Fibroblast of lung (primary cell): ENCODE measurements around the gene KMT2E. TPM values are rescaled to one million over a fixed set of nuclear protein-coding genes. Genes with fewer than 3 reads are reported as not detected.

Source experiments
- DNase-seq, 2 donors: peaks; one replicate each; pipeline versions ENCODE4 v3.0.0 to v3.0.0-alpha.2; 2010; ENCODE audit warnings: low read depth in 2 of 2
- H2AFZ ChIP-seq: 2 replicates; pipeline ENCODE4 v1.5.1; 2012; ENCODE audit warnings: low read length, control low read depth, inconsistent platforms
- H3K27ac ChIP-seq: 2 replicates; pipeline ENCODE4 v1.5.1; 2011; ENCODE audit warnings: low read length, control low read depth; ENCODE audit not compliant: insufficient read depth
- H3K27me3 ChIP-seq: 2 replicates; pipeline ENCODE4 v1.5.1; 2011; ENCODE audit warnings: mild to moderate bottlenecking, low read length; ENCODE audit not compliant: control insufficient read depth, insufficient read depth
- H3K36me3 ChIP-seq: 2 replicates; pipeline ENCODE4 v1.5.1; 2011; ENCODE audit warnings: low read length; ENCODE audit not compliant: control insufficient read depth, insufficient read depth
- H3K4me1 ChIP-seq: 2 replicates; pipeline ENCODE4 v1.5.1; 2011; ENCODE audit warnings: low read length; ENCODE audit not compliant: control insufficient read depth, insufficient read depth; ENCODE audit errors: extremely low read depth
- H3K4me2 ChIP-seq: 2 replicates; pipeline ENCODE4 v1.5.1; 2011; ENCODE audit warnings: low read length, control low read depth; ENCODE audit not compliant: insufficient read depth; ENCODE audit errors: extremely low read depth
- H3K4me3 ChIP-seq, 4 experiments: fragments of 200-600 bp in 1 of 4; sonication (generic) in 1 of 4; replicated peaks in 1 of 4; 2 replicates each; pipeline ENCODE4 v1.5.1; 2011 to 2016; ENCODE audit warnings: low read length in 4 of 4, low read depth in 3 of 4, mild to moderate bottlenecking in 3 of 4, control low read depth in 2 of 4, inconsistent platforms in 1 of 4, mixed read lengths in 1 of 4; ENCODE audit not compliant: insufficient read depth in 1 of 4; ENCODE audit errors: control extremely low read depth in 1 of 4
- H3K79me2 ChIP-seq: 2 replicates; pipeline ENCODE4 v1.5.1; 2012; ENCODE audit warnings: mild to moderate bottlenecking, low read length, inconsistent platforms; ENCODE audit not compliant: control insufficient read depth, insufficient read depth
- H3K9ac ChIP-seq: 2 replicates; pipeline ENCODE4 v1.5.1; 2011; ENCODE audit warnings: mild to moderate bottlenecking, low read length, control low read depth; ENCODE audit not compliant: insufficient read depth
- H3K9me3 ChIP-seq: 2 replicates; pipeline ENCODE4 v1.5.1; 2012; ENCODE audit warnings: low read depth, low read length; ENCODE audit not compliant: control insufficient read depth, insufficient read depth
- H4K20me1 ChIP-seq: 2 replicates; pipeline ENCODE4 v1.5.1; 2011; ENCODE audit warnings: low read length; ENCODE audit not compliant: control insufficient read depth, insufficient read depth; ENCODE audit errors: extremely low read depth
- EZH2 ChIP-seq: IDR thresholded peaks from 2 replicates; pipeline ENCODE4 v1.5.1; 2012; ENCODE audit warnings: low read length, control low read depth, mild to moderate bottlenecking; ENCODE audit errors: missing control alignments
- polyA plus RNA-seq, 2 donors: library from polyadenylated mRNA; depleted of rRNA in 1 of 2; stranded (reverse) in 1 of 2; unstranded in 1 of 2; fragments of >200 nt; gene quantifications; 2 replicates each; pipeline ENCODE4 v1.2.1, GENCODE V29; 2011 to 2012; ENCODE audit warnings: missing spikeins in 1 of 2
- total RNA-seq: library from RNA; depleted of rRNA; stranded (reverse); fragments of >200 nt; gene quantifications from 2 replicates; pipeline ENCODE4 v1.2.1, GENCODE V29; 2014
- TF ChIP-seq, protein P1 (sequence below), 2 donors: IDR thresholded peaks in 1 of 2; conservative IDR thresholded peaks in 1 of 2; 1 replicate in 1 of 2; 2 replicates in 1 of 2; pipeline ENCODE4 v1.5.1; 2011 to 2012; ENCODE audit warnings: low read length in 2 of 2, control low read depth in 1 of 2, inconsistent platforms in 1 of 2, low read depth in 1 of 2, mild to moderate bottlenecking in 1 of 2

Gene KMT2E
- total and polyA plus RNA-seq, 2 donors (not counting 1 experiment from before 2014, with no cell fraction given) = 7.5 to 95.0 TPM

DNA sequence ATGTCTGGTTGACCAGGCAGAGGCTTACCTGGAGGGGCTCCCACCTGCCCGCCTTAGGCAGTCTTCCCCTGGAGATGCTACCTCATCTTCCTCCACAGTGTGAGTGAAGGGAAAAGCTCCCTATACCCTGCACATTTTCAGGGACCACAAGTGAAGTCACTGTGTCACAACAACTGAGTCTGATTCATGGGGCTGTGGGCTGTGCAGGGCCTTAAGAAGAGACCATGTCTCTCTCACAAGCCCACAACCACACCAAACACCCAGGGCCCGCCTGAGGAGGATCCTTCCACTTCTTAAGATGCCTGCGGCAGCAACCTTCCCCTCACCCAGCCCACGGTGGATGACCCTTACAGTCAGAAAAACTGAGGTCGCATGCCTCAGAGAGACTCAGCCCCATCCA is 118.3 kb downstream of the KMT2E start:
- no peaks in the 10 kb centered on the region for H3K79me2 ChIP-seq
- no peaks in the 10 kb centered on the region for H3K27me3 ChIP-seq
- TF ChIP-seq, protein P1, sequence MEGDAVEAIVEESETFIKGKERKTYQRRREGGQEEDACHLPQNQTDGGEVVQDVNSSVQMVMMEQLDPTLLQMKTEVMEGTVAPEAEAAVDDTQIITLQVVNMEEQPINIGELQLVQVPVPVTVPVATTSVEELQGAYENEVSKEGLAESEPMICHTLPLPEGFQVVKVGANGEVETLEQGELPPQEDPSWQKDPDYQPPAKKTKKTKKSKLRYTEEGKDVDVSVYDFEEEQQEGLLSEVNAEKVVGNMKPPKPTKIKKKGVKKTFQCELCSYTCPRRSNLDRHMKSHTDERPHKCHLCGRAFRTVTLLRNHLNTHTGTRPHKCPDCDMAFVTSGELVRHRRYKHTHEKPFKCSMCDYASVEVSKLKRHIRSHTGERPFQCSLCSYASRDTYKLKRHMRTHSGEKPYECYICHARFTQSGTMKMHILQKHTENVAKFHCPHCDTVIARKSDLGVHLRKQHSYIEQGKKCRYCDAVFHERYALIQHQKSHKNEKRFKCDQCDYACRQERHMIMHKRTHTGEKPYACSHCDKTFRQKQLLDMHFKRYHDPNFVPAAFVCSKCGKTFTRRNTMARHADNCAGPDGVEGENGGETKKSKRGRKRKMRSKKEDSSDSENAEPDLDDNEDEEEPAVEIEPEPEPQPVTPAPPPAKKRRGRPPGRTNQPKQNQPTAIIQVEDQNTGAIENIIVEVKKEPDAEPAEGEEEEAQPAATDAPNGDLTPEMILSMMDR (conservative IDR thresholded peaks at IDR 0.05 in 1 of 2, IDR thresholded peaks at IDR 0.05 in 1 of 2; ENCODE audit: low read depth in 1 of 2, low read length in 2 of 2) = no peak
- TF ChIP-seq EZH2 = no peak
- no peak overlapping the region for H2AFZ ChIP-seq
- H3K4me2 ChIP-seq = no peak overlapping the region
- peaks cover 4% of the 10 kb centered on the region for H3K36me3 ChIP-seq
- H4K20me1 ChIP-seq = no peaks in the 10 kb centered on the region
- H3K27ac ChIP-seq = no peak overlapping the region
- H3K4me1 ChIP-seq = no peaks in the 10 kb centered on the region
- H3K9me3 ChIP-seq = no peaks in the 10 kb centered on the region
- DNase-seq = no peak
- no peak overlapping the region for H3K4me3 ChIP-seq
- no peak overlapping the region for H3K9ac ChIP-seq

DNA sequence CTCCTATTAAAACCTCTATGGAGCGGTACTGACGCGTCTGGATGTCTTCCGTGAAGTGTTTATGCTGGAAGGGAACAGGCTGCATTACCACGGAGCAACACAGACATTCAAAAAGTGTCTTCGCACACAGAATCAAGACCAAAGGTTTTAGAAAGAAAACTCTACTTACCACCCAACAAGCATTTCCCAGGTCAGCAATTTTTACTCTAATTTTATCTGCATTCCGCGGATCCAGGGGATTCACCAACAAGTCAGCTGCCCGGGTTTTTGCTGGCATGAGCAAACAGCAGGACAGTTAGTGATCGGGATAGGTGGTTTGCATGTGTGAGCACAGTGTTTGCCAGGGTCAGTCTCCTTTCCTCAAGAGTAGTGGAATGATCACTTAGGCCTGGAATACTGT is 118.8 kb downstream of the KMT2E start:
- H2AFZ ChIP-seq = no peak overlapping the region
- TF ChIP-seq, protein P1 (conservative IDR thresholded peaks at IDR 0.05 in 1 of 2, IDR thresholded peaks at IDR 0.05 in 1 of 2; ENCODE audit: low read depth in 1 of 2, low read length in 2 of 2) = no peak
- no peak for TF ChIP-seq EZH2
- H3K9ac ChIP-seq = no peak overlapping the region
- H3K36me3 ChIP-seq = peaks cover 4% of the 10 kb centered on the region
- H3K27ac ChIP-seq = no peak overlapping the region
- no peaks in the 10 kb centered on the region for H3K9me3 ChIP-seq
- H4K20me1 ChIP-seq = no peaks in the 10 kb centered on the region
- no peaks in the 10 kb centered on the region for H3K4me1 ChIP-seq
- H3K27me3 ChIP-seq = no peaks in the 10 kb centered on the region
- H3K79me2 ChIP-seq = no peaks in the 10 kb centered on the region
- H3K4me3 ChIP-seq = no peak overlapping the region
- H3K4me2 ChIP-seq = no peak overlapping the region
- no peak for DNase-seq

DNA sequence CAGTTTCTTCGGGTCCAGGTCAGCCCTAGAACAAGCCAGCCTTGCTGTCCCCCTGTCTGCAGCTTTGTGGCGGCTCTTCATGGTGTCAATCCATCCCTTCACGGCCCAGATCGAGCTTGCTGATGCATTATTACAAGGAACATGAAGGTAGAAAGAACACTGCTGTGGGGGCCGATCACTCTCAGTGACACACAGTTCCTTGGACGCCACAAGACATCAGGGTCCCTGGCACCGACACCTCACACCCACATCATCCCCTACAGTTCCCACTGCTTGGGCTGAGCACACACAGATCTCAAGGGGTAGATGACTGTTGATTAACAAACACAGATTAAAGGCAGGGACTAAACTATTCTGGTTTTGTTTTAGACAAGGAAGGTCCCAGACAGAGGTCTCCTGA is 119.4 kb downstream of the KMT2E start:
- no peaks in the 10 kb centered on the region for H3K79me2 ChIP-seq
- no peak overlapping the region for H3K27ac ChIP-seq
- no peaks in the 10 kb centered on the region for H3K4me1 ChIP-seq

More for the DNA sequence above, 119.4 kb downstream of the KMT2E start:
- Histone ChIP-seq H3K9ac (no peak overlapping the region), H3K27me3 (no peaks in the 10 kb centered on the region), H3K4me3 (no peak overlapping the region), H2AFZ (no peak overlapping the region), H3K4me2 (no peak overlapping the region), H3K36me3 (peaks cover 4% of the 10 kb centered on the region), H3K9me3 (no peaks in the 10 kb centered on the region), H4K20me1 (no peaks in the 10 kb centered on the region)
- TF ChIP-seq EZH2 = no peak
- TF ChIP-seq, protein P1 (conservative IDR thresholded peaks at IDR 0.05 in 1 of 2, IDR thresholded peaks at IDR 0.05 in 1 of 2; ENCODE audit: low read depth in 1 of 2, low read length in 2 of 2) = no peak
- no peak for DNase-seq
